H1 (cell line): Measurements from ENCODE around the gene SBNO2. TPM values are rescaled to one million over a fixed set of nuclear protein-coding genes. Genes with fewer than 3 reads are reported as not detected.

Experiments
- CTCF ChIA-PET: fragments of 300-600 bp; sonication (Branson Sonifier 250); formaldehyde crosslinking; loops from one replicate; lab custom pipeline; 2021; ENCODE audit not compliant: partially characterized antibody; lab: Charles Lee
- POLR2A ChIA-PET: fragments of 300-600 bp; sonication (Branson Sonifier 250); formaldehyde crosslinking; loops from one replicate; lab custom pipeline; 2021; ENCODE audit warnings: inconsistent platforms; ENCODE audit not compliant: partially characterized antibody; lab: Charles Lee
- DNase-seq, 2 experiments: peaks; one replicate each; pipeline versions ENCODE4 v3.0.0 to v3.0.0-alpha.2; 2010 to 2022; ENCODE audit warnings: low spot score in 2 of 2, low read depth in 1 of 2, mixed read lengths in 1 of 2
- FAIRE-seq: peaks from 2 replicates; lab custom pipeline; 2011; peaks lifted over from hg19 to GRCh38; lab: Jason Lieb, UNC
- H2AFZ ChIP-seq: 2 replicates; pipeline ENCODE4 v1.8.1; 2012; ENCODE audit warnings: low read length, inconsistent platforms
- H2AK5ac ChIP-seq: 2 replicates; pipeline ENCODE4 v1.6.1; 2013; ENCODE audit warnings: low read depth, low read length
- H2BK120ac ChIP-seq: replicated peaks from 2 replicates; pipeline ENCODE3; 2013; ENCODE audit warnings: low read depth, low read length, inconsistent platforms
- H2BK12ac ChIP-seq: 2 replicates; pipeline ENCODE4 v1.6.1; 2013; ENCODE audit warnings: low read depth, low read length
- H2BK15ac ChIP-seq: 2 replicates; pipeline ENCODE4 v1.6.1; 2013; ENCODE audit warnings: low read length
- H2BK20ac ChIP-seq: 2 replicates; pipeline ENCODE4 v1.6.1; 2013; ENCODE audit warnings: low read length
- H2BK5ac ChIP-seq: 2 replicates; pipeline ENCODE4 v1.6.1; 2013; ENCODE audit warnings: low read depth, low read length
- H3K14ac ChIP-seq: 2 replicates; pipeline ENCODE4 v1.6.1; 2013; ENCODE audit warnings: inconsistent platforms; ENCODE audit not compliant: insufficient read length
- H3K18ac ChIP-seq: 2 replicates; pipeline ENCODE4 v1.6.1; 2013; ENCODE audit warnings: low read length; ENCODE audit errors: extremely low read depth
- H3K23ac ChIP-seq: 2 replicates; pipeline ENCODE4 v1.6.1; 2013; ENCODE audit warnings: inconsistent platforms; ENCODE audit not compliant: insufficient read length
- H3K23me2 ChIP-seq: 2 replicates; pipeline ENCODE4 v1.6.1; 2013; ENCODE audit warnings: low read depth, low read length
- H3K27ac ChIP-seq: 2 replicates; pipeline ENCODE4 v1.6.1; 2011; ENCODE audit warnings: low read depth, low read length, inconsistent platforms
- H3K27me3 ChIP-seq, 4 experiments: replicated peaks in 1 of 4; 1 replicate in 1 of 4; 2 replicates in 3 of 4; pipeline versions ENCODE4 v1.6.1 to v1.8.1; 2011 to 2013; ENCODE audit warnings: low read length in 3 of 4, mild to moderate bottlenecking in 3 of 4, inconsistent platforms in 2 of 4, mixed read lengths in 2 of 4, moderate library complexity in 1 of 4; ENCODE audit not compliant: control insufficient read depth in 3 of 4, insufficient read depth in 3 of 4; ENCODE audit errors: extremely low read depth in 1 of 4
- H3K36me3 ChIP-seq, 4 experiments: 2 replicates each; pipeline versions ENCODE4 v1.6.1 to v1.8.1; 2011 to 2013; ENCODE audit warnings: mild to moderate bottlenecking in 4 of 4, low read length in 3 of 4, moderate library complexity in 2 of 4, control low read depth in 1 of 4, inconsistent platforms in 1 of 4; ENCODE audit not compliant: insufficient read depth in 4 of 4, control insufficient read depth in 2 of 4
- H3K4ac ChIP-seq: replicated peaks from 2 replicates; pipeline ENCODE3; 2013; ENCODE audit warnings: low read length, low read depth, mixed read lengths, inconsistent platforms; ENCODE audit not compliant: insufficient read length
- H3K4me1 ChIP-seq, 4 experiments: replicated peaks in 1 of 4; 1 replicate in 1 of 4; 2 replicates in 3 of 4; pipeline versions ENCODE4 v1.6.1 to v1.8.1; 2011 to 2013; ENCODE audit warnings: low read length in 3 of 4, inconsistent platforms in 2 of 4, mixed read lengths in 1 of 4; ENCODE audit not compliant: insufficient read depth in 4 of 4, control insufficient read depth in 3 of 4
- H3K4me2 ChIP-seq, 2 experiments: 2 replicates each; pipeline versions ENCODE4 v1.6.1 to v1.8.1; 2011 to 2013; ENCODE audit warnings: low read depth in 2 of 2, low read length in 2 of 2, control low read depth in 1 of 2, inconsistent platforms in 1 of 2, mild to moderate bottlenecking in 1 of 2; ENCODE audit not compliant: insufficient read depth in 1 of 2
- H3K4me3 ChIP-seq, 4 experiments: fragments of 200-600, 300-600 bp in 1 of 4; sonication (generic), shearing (Covaris generic), sonication (Bioruptor Twin) in 1 of 4; 2 replicates each; pipeline versions ENCODE4 v1.5.1 to v1.8.1; 2011 to 2016; ENCODE audit warnings: low read length in 4 of 4, low read depth in 3 of 4, control low read depth in 2 of 4, inconsistent platforms in 2 of 4, mild to moderate bottlenecking in 2 of 4, mixed read lengths in 1 of 4, moderate library complexity in 1 of 4; ENCODE audit not compliant: insufficient read depth in 2 of 4; ENCODE audit errors: extremely low read depth in 1 of 4
- H3K56ac ChIP-seq: replicated peaks from 2 replicates; pipeline ENCODE3; 2013; ENCODE audit warnings: low read depth, mild to moderate bottlenecking, mixed read lengths, low read length, inconsistent platforms; ENCODE audit not compliant: insufficient read length
- H3K79me1 ChIP-seq: 2 replicates; pipeline ENCODE4 v1.6.1; 2013; ENCODE audit warnings: low read depth, low read length, control low read depth
- H3K79me2 ChIP-seq, 2 experiments: 2 replicates each; pipeline versions ENCODE4 v1.6.1 to v1.8.1; 2012 to 2013; ENCODE audit warnings: low read length in 2 of 2, mild to moderate bottlenecking in 2 of 2, inconsistent platforms in 1 of 2; ENCODE audit not compliant: insufficient read depth in 2 of 2, control insufficient read depth in 1 of 2
- H3K9ac ChIP-seq, 4 experiments: replicated peaks in 1 of 4; 1 replicate in 1 of 4; 2 replicates in 3 of 4; pipeline versions ENCODE4 v1.6.1 to v1.8.1; 2011 to 2013; ENCODE audit warnings: low read depth in 3 of 4, low read length in 3 of 4, control low read depth in 2 of 4, mild to moderate bottlenecking in 2 of 4, moderate library complexity in 2 of 4, inconsistent platforms in 1 of 4; ENCODE audit errors: extremely low read depth in 1 of 4
- H3K9me3 ChIP-seq, 2 experiments: 2 replicates each; pipeline versions ENCODE4 v1.6.1 to v1.8.1; 2012 to 2013; ENCODE audit warnings: mild to moderate bottlenecking in 2 of 2, moderate library complexity in 2 of 2, control low read depth in 1 of 2, inconsistent platforms in 1 of 2, low read depth in 1 of 2, low read length in 1 of 2, mixed read lengths in 1 of 2; ENCODE audit not compliant: insufficient read depth in 2 of 2
- H4K20me1 ChIP-seq, 2 experiments: replicated peaks in 1 of 2; 2 replicates each; pipeline versions ENCODE3 to v1.8.1; 2011 to 2013; ENCODE audit warnings: inconsistent platforms in 2 of 2, low read length in 2 of 2, mild to moderate bottlenecking in 1 of 2; ENCODE audit not compliant: insufficient read depth in 2 of 2, control insufficient read depth in 1 of 2
- H4K5ac ChIP-seq: 2 replicates; pipeline ENCODE4 v1.6.1; 2013; ENCODE audit warnings: low read length, low read depth, mixed read lengths, inconsistent platforms; ENCODE audit not compliant: insufficient read length
- H4K8ac ChIP-seq: 2 replicates; pipeline ENCODE4 v1.8.0; 2013; ENCODE audit warnings: mild to moderate bottlenecking, moderate library complexity, low read length, inconsistent platforms; ENCODE audit not compliant: insufficient read depth; ENCODE audit errors: extremely low read depth
- H4K91ac ChIP-seq: replicated peaks from 2 replicates; pipeline ENCODE3; 2013; ENCODE audit warnings: low read length, mixed read lengths, inconsistent platforms; ENCODE audit not compliant: insufficient read length
- NANOG ChIP-seq: IDR thresholded peaks from 2 replicates; pipeline ENCODE4 v1.6.1; 2011; ENCODE audit warnings: low read length, low read depth, mild to moderate bottlenecking, inconsistent platforms; ENCODE audit not compliant: insufficient read depth, poor library complexity, severe bottlenecking
- POLR2A ChIP-seq, 2 experiments: IDR thresholded peaks; 1 replicate in 1 of 2; 2 replicates in 1 of 2; pipeline ENCODE4 v1.6.1; 2011; ENCODE audit warnings: low read depth in 2 of 2, low read length in 2 of 2, mild to moderate bottlenecking in 2 of 2; ENCODE audit errors: control extremely low read depth in 1 of 2
- POLR2AphosphoS5 ChIP-seq: IDR thresholded peaks from 2 replicates; pipeline ENCODE4 v1.6.1; 2011; ENCODE audit warnings: low read depth, low read length
- RNF2 ChIP-seq: fragments of 200-900, 300-1000 bp; sonication (generic); IDR thresholded peaks from 2 replicates; pipeline ENCODE4 v1.7.1; 2016; ENCODE audit warnings: borderline replicate concordance, low read depth, mild to moderate bottlenecking, antibody characterized with exemption, low read length; ENCODE audit not compliant: poor library complexity, severe bottlenecking; ENCODE audit errors: missing control alignments
- TCF12 ChIP-seq: IDR thresholded peaks from 2 replicates; pipeline ENCODE4 v1.6.1; 2011; ENCODE audit warnings: low read depth, mild to moderate bottlenecking, low read length
- WGBS, 2 experiments: shearing (Covaris generic) in 1 of 2; methylation state at CpG; one replicate each; pipeline versions ENCODE4 v1.1.6 to v1.1.7; 2013 to 2015; ENCODE audit warnings: low lambda C conversion rate in 2 of 2, mixed read lengths in 2 of 2, inconsistent platforms in 1 of 2, low coverage in 1 of 2, missing lambda C conversion rate in 1 of 2; ENCODE audit not compliant: insufficient replicate concordance in 2 of 2, insufficient coverage in 1 of 2, insufficient read length in 1 of 2; ENCODE audit errors: extremely low coverage in 1 of 2, missing lambda C conversion rate in 1 of 2; 5-methylcytosine and 5-hydroxymethylcytosine counted together
- polyA plus RNA-seq, 7 experiments: library from polyadenylated mRNA; depleted of rRNA in 3 of 7; stranded (reverse) in 5 of 7; unstranded in 2 of 7; fragments of >200 nt in 5 of 7; fragments of 200-250 nt in 2 of 7; gene quantifications; 1 replicate in 5 of 7; 2 replicates in 1 of 7; 4 replicates in 1 of 7; pipeline versions ENCODE4 v1.2.1 to v1.2.3, GENCODE V29; 2011 to 2013; ENCODE audit warnings: missing spikeins in 2 of 7, mixed read lengths in 2 of 7
- total RNA-seq: library from RNA; stranded (reverse); fragmentation: NEBNext Ultra II Directional; extraction: Animal tissue kit (Norgen Biotek cat#: 25700); gene quantifications from 2 replicates; pipeline ENCODE4 v1.2.1, GENCODE V29; 2021

SBNO2 gene
- total and polyA plus RNA-seq, 2 of the 8 experiments (the other 6 are each of a cell fraction or from before 2014, with no cell fraction given), result 12.2 to 31.4 TPM

GRCh38 chr19:1097810-1098176 is 76.3 kb downstream of the SBNO2 start:
- H3K14ac ChIP-seq, result no peak overlapping the region
- H2BK15ac ChIP-seq, result 0 out of 2 replicates have a peak overlapping the region, but pooled peaks have one; percentile 61
- H4K8ac ChIP-seq, result no peak overlapping the region
- H4K91ac ChIP-seq, result no peak overlapping the region
- FAIRE-seq (no peak), DNase-seq (no peak)
- no peak overlapping the region for H2AFZ ChIP-seq
- H3K9me3 ChIP-seq, result no peaks in the 10 kb centered on the region
- POLR2A ChIA-PET, result interaction anchor here (0.6 to 3.0 kb wide), 11 partner anchors 10 to 172 kb away, joined by 3 to 13 read pairs (median 4); partner anchors contain the start of gene CIRBP
- 0 out of 2 replicates have a peak overlapping the region, but pooled peaks have one; percentile 27 for H2BK12ac ChIP-seq
- 88% methylated on average over 6 of the region's 7 CpGs; no CpG with 5 or more reads in 1 of the 2 experiments for WGBS, 2 experiments
- H2BK20ac ChIP-seq, result 0 out of 2 replicates have a peak overlapping the region, but pooled peaks have one; percentile 72
- H2AK5ac ChIP-seq, result no peak overlapping the region
- no peak overlapping the region for H3K56ac ChIP-seq
- no peak overlapping the region for H2BK120ac ChIP-seq
- H4K20me1 ChIP-seq, result peaks cover 8 to 9% of the 10 kb centered on the region in 2 experiments
- TF ChIP-seq NANOG (no peak), TCF12 (no peak), RNF2 (no peak), POLR2AphosphoS5 (no peak), POLR2A (IDR thresholded peaks at IDR 0.05; ENCODE audit: control extremely low read depth in 1 of 2, low read depth in 2 of 2, low read length in 2 of 2) (no peak)
- H3K4me2 ChIP-seq, result no peak overlapping the region
- no peak overlapping the region for H3K4me3 ChIP-seq
- 0 out of 2 replicates have a peak overlapping the region, but pooled peaks have one; percentile 24 for H2BK5ac ChIP-seq
- H3K9ac ChIP-seq, result peak overlapping the region in 1 of 4 experiments; percentile 10; a peak in 1 of 7 replicates
- peaks cover 12% of the 10 kb centered on the region; the same call in 1 of the 2 replicates for H3K79me1 ChIP-seq
- H3K4me1 ChIP-seq, result peaks cover 4 to 21% (median 9%) of the 10 kb centered on the region in 4 experiments
- H3K27me3 ChIP-seq, result 0 out of 7 replicates have a peak, but pooled peaks cover 0 to 2% (median 0%) of the 10 kb centered on the region in 4 experiments
- H3K23ac ChIP-seq, result no peak overlapping the region
- H3K23me2 ChIP-seq, result peaks cover 5% of the 10 kb centered on the region
- peaks cover 8 to 19% of the 10 kb centered on the region in 2 experiments for H3K79me2 ChIP-seq
- H3K18ac ChIP-seq, result no peak overlapping the region
- no peak overlapping the region for H3K4ac ChIP-seq
- CTCF ChIA-PET, result interaction anchor here (0.8 to 1.8 kb wide), 5 partner anchors 9 to 44 kb away, joined by 3 to 6 read pairs (median 5); no protein-coding TSS in a partner anchor
- H4K5ac ChIP-seq, result no peak overlapping the region
- H3K36me3 ChIP-seq, result peaks cover 0 to 6% (median 1%) of the 10 kb centered on the region in 4 experiments; a peak in 2 of 8 replicates
- H3K27ac ChIP-seq, result no peak overlapping the region
